Putamen (tissue), 1 donor: ENCODE measurements around the gene CA4.
"Not testable (repeated sequence)": the region's sequence is repeated elsewhere in the genome, so short reads cannot be mapped to it uniquely, and the experiment has no call there.

Experiments used
- DNase-seq: peaks from one replicate; pipeline ENCODE4 v3.0.0-alpha.2; 2016; ENCODE audit warnings: low spot score

Gene CA4

DNA sequence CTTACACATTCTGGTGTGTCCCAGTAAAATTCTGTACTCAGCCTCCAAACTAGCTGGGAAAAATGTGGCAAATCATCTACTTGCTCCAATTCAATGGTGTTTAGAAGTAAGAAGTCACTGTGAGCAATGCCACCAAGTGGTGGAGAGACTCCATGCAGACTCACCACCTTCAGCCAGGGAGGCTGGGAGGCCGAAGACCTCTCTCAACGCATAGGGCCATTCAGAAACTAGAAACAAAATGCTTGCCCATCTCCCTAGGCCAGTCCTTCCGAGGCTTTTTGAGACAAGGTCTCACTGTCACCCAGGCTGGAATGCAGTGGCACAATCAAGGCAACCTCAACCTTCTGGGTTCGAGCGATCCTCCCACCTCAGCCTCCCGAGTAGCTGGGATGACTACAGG, 25.0 kb downstream of the CA4 start:
- DNase-seq = not testable (repeated sequence)

DNA sequence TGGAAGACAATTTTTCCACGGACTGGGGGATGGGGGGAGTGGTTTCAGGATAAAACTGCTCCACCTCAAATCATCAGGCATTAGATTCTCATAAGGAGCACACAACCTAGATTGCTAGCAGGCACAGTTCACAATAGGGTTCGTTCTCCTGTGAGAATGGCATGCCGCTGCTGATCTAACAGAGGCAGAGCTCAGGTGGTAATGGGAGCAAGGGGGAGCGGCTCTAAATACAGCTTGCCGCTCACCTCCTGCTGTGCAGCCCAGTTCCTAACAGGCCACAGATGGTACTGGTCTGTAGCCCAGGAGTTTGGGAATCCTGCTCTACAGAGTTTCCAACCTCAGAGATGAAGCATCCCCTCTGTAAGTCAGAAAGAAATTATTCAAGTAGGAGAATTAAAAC, 27.0 kb downstream of the CA4 start:
- not testable (repeated sequence) for DNase-seq

DNA sequence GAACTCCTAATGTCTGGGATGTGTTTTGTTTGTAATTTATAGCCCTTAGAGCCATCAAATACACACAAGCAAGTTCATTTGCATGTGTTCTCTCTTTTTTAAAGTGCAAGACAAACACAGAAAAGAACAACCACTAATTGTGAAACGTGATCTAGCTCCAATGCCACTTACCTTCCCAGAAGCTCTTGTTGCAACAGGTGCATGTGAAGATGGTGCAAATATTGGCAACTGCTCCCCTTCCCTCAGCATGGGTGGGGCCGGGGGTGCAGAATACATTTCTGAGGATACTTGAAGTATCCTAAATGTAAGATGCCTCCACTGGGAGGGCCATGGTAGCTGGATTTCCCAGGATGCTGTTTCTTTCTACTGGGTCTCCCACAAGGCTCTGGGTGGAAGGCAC, 28.4 kb downstream of the CA4 start:
- not testable (repeated sequence) for DNase-seq

DNA sequence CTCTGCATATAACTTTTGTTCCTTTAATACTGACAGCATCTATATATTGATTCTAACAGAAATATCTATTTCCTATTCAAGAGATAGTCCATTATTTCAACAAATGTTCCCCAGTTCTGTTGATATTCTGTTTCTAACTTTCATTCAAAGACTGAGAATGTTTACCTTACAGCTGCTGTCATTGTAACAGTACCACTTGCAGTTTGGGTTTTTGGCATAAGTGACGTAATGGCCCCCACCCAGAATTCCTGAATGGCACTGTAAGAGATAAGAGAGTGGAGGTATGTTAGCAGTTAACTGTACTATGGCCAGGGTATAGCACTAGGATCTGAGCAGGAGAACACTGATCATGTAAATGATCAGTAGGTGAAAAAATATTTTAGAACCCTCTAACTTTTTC, 30.6 kb downstream of the CA4 start:
- DNase-seq = not testable (repeated sequence)

DNA sequence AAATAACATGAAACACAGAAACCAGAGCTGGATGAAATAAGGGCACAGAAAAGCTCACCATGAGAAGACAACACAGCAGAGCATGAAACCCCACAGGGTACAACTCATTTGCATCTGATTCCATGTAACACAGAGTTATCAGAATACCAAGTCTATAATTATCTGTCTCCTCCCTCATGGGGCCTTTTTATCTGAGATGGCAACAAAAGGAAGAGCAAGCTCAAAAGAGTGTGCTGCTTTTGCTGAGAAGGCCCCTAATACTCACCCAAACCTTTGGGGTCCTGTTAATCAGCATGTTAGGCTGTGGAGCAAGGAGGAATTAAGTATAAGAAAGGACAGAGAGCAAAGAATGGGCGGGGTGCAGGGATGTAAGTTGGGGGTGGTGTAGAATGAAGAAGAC, 36.6 kb downstream of the CA4 start:
- not testable (repeated sequence) for DNase-seq

DNA sequence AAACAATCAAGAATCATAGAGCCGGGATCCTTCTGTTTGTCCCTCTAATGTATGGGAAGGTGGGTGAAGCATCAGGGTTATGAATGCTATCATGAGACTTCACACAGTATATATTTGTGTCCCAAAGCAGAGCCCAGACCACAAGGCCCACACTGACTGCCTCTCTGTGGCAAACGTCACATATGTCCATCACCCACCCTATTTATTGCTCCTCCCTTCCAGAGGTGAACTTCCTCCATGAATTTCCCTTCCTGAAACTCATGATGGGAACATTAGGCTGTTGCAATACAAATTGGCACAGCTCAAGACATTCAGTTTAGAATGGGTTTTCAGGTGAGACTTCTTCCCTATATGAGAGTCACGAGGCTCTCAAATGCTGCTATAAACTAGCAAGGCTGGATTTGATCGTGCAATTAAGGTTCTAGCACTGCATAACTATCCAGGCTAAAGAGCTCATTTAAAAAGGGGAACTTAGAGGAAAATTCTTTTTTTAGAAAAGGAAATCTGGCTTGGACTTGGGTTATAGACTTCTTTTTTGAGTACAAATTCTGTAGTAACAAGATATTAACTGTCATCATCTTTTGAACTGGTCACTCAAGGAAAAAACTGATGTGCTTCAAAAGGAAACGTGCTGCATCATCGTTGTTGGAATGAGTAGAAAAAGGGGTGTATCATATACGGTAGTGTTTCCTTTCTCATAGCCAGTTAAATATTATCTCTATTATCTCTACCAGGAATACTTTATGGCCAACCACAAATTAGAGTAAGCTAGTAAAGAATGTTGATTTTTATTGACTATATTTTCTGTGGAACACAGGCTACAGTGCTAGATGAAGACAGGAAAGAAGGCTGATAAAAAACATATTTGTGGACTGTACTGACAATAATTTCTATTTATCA, 37.3 kb downstream of the CA4 start:
- DNase-seq = not testable (repeated sequence)

DNA sequence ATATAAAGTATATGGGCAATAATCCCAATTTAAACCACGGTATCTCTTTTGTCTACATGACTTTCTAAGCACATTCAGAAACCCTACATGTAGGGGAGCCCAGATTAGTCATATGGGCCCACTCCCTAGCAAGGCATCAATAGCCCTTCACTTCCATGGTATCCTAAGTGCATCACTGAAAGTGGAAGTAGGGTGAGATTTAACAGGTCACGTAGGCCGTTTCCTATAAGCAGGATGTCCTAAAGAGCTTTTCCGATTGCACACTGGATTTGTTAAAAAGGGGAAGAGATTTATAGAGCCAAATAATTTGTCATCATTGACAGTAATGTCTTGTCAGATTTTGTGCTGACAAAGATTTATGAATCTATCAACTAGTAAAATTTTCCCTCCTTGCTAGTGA, 39.0 kb downstream of the CA4 start:
- no peak for DNase-seq

DNA sequence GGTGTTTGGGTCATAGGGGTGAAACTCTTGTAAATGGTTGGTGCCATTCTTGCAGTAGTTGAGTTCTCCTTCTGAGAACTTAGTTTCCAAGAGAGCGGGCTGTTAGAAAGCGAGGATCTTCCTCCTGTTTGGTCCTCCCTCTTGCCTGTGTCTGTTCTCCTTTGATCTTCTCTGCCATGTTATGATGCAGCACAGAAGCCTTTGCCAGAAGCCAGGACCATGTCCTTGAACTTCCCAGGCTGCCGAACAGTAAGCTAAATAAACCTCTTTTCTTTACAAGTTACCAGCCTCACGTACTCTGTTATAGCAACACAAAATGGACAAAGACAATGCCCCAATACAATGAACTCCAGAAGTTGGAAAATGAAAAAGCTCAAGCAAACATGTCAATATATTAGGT, 40.3 kb downstream of the CA4 start:
- not testable (repeated sequence) for DNase-seq

DNA sequence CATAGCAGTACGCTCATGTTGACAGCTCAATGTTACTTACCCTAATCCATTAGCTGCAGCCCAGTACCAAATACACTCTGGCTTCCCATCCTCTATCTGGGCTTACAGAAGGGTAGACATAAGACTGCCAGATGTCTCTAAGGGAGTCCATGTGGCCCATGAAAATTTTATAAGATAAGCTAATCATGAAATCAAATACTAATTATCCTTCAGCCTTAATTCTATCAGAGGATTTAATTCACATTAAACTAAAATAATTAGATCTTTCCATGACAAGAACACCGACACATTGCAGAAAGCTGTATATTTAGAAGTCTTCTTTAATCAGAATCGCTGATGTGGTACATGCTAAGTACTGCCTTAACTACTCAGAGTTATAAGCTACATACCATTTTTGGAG, 43.3 kb downstream of the CA4 start:
- DNase-seq = not testable (repeated sequence)

DNA sequence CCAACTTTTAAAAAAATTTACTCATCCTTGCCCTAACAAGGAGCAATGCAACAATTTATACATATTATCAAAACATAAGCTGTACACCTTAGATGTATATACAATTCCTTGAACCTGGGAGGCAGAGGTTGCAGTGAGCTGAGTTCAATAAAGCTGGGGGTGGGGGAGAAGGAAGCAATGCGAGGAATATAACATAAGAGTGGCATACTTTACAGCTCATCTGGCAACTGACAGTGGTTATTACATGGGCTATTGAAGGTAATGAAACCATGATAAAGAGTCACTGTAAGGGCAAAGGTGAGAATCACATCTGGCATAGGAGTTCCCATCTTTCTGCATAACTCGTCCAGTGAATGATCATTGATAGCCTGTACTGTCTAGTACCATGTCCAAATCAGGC, 43.7 kb downstream of the CA4 start:
- DNase-seq = no peak

DNA sequence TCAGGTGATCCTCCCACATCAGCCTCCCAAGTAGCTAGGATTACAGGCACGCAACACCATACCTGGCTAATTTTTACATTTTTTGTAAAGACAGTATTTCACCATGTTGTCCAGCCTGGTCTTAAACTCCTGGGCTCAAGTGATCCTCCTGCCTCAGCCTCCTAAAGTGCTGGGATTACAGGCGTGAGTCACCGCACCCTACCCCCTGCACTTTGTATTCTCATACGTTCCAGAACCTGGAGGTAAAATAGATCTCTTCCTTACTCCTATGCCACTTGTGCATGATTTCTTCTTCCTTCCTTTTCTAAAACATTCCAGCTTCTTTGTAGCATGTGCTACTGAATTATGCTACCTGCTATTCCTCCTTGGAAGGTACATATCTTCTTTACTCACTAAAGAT, 44.4 kb downstream of the CA4 start:
- DNase-seq = not testable (repeated sequence)

DNA sequence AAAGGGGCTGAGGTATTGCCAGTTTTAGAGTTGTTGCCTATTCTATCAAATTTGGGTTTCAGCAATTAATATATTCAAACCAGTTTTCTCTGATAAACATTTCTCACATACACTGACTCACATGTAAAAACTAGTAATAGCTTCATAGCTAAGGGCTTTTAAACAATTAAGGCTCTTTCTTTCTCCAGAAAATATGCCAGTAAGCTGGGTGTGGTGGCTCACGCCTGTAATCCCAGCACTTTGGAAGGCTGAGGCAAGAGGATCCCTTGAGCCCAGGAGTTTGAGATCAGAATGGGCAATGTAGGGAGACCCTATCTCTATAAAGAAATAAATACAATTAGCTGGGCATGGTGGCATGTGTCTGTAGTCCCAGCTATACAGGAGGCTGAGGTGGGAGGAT, 48.9 kb downstream of the CA4 start:
- DNase-seq = not testable (repeated sequence)

DNA sequence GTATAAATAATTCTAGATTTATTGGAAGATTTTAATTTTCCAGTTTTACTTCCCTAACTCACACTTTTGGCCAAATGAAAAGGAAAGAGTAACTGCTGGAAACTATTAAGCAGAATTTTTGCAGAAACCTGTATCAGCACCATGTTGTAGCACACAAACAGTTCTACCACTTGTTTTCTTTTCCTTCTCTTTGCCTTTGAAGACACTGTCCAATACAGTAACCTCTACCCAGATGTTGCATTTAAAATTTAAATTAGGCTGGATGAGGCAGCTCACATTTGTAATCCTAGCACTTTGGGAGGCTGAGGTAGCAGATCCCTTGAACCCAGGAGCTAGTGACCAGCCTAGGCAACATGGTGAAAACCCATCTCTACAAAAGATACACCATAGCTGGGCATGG, 56.0 kb downstream of the CA4 start:
- not testable (repeated sequence) for DNase-seq

DNA sequence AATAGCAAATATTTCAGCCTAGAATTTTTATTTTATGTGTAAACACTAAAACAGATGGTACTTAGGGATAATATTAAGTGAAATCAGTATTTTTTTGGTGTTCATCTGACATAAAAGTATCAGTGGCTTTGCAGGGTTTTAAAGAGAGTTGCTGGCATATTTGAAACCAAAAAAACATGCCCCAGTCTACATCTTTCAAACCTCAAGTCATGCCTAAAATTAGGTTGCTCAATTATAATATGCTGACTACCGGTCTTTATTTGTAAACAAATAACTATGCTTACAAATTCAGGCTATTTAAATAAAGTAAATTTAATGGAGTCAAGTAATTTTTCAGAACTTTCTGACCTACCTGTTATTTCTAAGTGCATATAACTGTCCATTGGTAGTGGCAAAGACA, 58.5 kb downstream of the CA4 start:
- DNase-seq = not testable (repeated sequence)
